Osteocyte (in vitro differentiated cells): ENCODE measurements around the gene GDAP2. TPM values are rescaled to one million over a fixed set of nuclear protein-coding genes. Genes with fewer than 3 reads are reported as not detected.

Experiments
- DNase-seq: peaks from one replicate; pipeline ENCODE4 v3.0.0; 2021; ENCODE audit warnings: mixed read lengths; ENCODE audit not compliant: unreplicated experiment; ENCODE audit errors: extremely low spot score
- H3K27ac Mint-ChIP-seq: one replicate; pipeline ENCODE4 v1.8.0; 2021; ENCODE audit warnings: mild to moderate bottlenecking, mixed read lengths; ENCODE audit not compliant: unreplicated experiment
- H3K27me3 Mint-ChIP-seq: one replicate; pipeline ENCODE4 v1.8.0; 2021; ENCODE audit warnings: mixed read lengths; ENCODE audit not compliant: unreplicated experiment
- H3K36me3 Mint-ChIP-seq: one replicate; pipeline ENCODE4 v1.8.0; 2021; ENCODE audit warnings: mixed read lengths; ENCODE audit not compliant: unreplicated experiment
- H3K4me1 Mint-ChIP-seq: one replicate; pipeline ENCODE4 v1.8.0; 2021; ENCODE audit warnings: mixed read lengths; ENCODE audit not compliant: unreplicated experiment
- H3K4me3 Mint-ChIP-seq: one replicate; pipeline ENCODE4 v1.8.0; 2021; ENCODE audit warnings: mild to moderate bottlenecking, moderate library complexity, mixed read lengths; ENCODE audit not compliant: unreplicated experiment
- H3K9me3 Mint-ChIP-seq: one replicate; pipeline ENCODE4 v1.8.0; 2021; ENCODE audit warnings: mixed read lengths; ENCODE audit not compliant: unreplicated experiment
- total RNA-seq: library from RNA; stranded (reverse); gene quantifications from 2 replicates; pipeline ENCODE4 v1.2.1, GENCODE V29; 2021
- TF ChIP-seq, protein P1 (sequence below): fragments of 200-600 bp; sonication (generic); IDR thresholded peaks from 2 replicates; pipeline ENCODE4 v1.5.0; 2021; ENCODE audit warnings: antibody characterized with exemption, mild to moderate bottlenecking, moderate library complexity

GDAP2 gene
- total RNA-seq, 1 donor from 2014 or later = 22.9 TPM

GRCh38 chr1:117820694-117821381 is 108.6 kb downstream of the GDAP2 start:
- H3K9me3 Mint-ChIP-seq = no peaks in the 10 kb centered on the region
- TF ChIP-seq, protein P1, sequence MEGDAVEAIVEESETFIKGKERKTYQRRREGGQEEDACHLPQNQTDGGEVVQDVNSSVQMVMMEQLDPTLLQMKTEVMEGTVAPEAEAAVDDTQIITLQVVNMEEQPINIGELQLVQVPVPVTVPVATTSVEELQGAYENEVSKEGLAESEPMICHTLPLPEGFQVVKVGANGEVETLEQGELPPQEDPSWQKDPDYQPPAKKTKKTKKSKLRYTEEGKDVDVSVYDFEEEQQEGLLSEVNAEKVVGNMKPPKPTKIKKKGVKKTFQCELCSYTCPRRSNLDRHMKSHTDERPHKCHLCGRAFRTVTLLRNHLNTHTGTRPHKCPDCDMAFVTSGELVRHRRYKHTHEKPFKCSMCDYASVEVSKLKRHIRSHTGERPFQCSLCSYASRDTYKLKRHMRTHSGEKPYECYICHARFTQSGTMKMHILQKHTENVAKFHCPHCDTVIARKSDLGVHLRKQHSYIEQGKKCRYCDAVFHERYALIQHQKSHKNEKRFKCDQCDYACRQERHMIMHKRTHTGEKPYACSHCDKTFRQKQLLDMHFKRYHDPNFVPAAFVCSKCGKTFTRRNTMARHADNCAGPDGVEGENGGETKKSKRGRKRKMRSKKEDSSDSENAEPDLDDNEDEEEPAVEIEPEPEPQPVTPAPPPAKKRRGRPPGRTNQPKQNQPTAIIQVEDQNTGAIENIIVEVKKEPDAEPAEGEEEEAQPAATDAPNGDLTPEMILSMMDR = no peak
- H3K27ac Mint-ChIP-seq = peak overlapping the region; percentile 87
- H3K36me3 Mint-ChIP-seq = no peaks in the 10 kb centered on the region
- no peak overlapping the region for H3K4me3 Mint-ChIP-seq
- no peak for DNase-seq
- H3K27me3 Mint-ChIP-seq = no peaks in the 10 kb centered on the region
- H3K4me1 Mint-ChIP-seq = peaks cover 34% of the 10 kb centered on the region

DNA sequence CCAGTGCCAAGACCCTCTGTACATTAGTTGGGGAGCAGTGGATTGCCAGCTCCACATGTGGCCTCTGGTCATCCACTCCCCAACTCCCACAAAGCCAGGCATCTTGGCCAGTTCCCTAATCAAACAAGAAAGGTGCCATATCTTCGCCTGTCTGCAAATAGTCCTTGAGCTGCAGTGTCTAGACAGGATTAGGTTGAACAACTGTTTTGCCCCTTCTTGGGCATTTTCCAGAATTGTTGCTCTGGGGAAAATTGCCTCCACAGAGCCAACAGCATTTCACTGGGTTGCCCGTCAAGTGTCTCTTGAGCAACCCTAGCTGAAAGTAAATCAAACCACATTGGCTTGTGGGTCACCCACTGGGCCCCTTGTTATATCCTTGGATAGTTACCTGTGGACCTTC is 109.3 kb downstream of the GDAP2 start:
- TF ChIP-seq, protein P1 = no peak
- Mint-ChIP-seq H3K4me1 (peaks cover 34% of the 10 kb centered on the region), H3K4me3 (no peak overlapping the region), H3K27me3 (no peaks in the 10 kb centered on the region), H3K36me3 (no peaks in the 10 kb centered on the region), H3K27ac (no peak overlapping the region), H3K9me3 (no peaks in the 10 kb centered on the region)
- DNase-seq = no peak

DNA sequence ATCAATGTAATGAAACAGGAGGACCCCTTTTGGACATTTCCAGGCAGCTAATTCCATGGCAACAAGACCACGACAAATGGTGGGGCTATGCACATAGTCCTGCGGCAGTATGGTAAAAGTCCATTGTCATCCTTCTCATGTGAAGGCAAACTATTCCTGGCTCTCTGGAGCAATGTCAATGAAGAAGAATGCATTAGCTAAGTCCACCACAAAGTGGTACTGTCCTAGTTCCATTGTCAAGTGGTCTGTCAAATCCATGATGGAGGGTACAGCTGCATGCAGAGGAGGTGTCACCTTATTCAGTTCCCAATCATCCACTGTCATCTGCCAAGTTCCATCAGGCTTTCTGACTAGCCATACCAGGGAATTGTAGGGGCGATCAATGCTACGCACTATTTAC is 110.1 kb downstream of the GDAP2 start:
- no peak for DNase-seq
- Mint-ChIP-seq H3K9me3 (no peaks in the 10 kb centered on the region), H3K4me1 (peaks cover 33% of the 10 kb centered on the region), H3K27ac (no peak overlapping the region), H3K36me3 (no peaks in the 10 kb centered on the region), H3K4me3 (no peak overlapping the region), H3K27me3 (no peaks in the 10 kb centered on the region)
- TF ChIP-seq, protein P1 = no peak

DNA sequence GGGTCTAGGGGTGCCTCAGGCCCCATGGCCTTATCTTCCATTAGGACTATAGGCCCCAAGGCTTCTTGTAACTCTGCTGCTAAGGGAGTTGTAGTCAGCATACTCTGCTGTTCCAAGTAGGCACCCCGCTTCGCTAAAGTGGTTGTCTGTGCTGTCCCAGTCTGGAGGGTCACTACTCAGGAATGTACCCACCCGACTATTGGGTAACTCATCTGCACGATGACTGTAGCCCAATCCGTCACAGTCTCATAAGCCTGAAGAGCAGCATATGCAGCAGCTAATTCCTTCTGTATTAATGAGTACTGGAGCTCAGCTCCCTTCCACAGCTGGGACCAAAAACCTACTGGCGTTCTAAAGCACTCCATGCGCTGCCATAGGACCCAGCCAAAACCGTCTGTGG is 111.0 kb downstream of the GDAP2 start:
- no peak overlapping the region for H3K27ac Mint-ChIP-seq
- peaks cover 33% of the 10 kb centered on the region for H3K4me1 Mint-ChIP-seq
- H3K27me3 Mint-ChIP-seq = no peaks in the 10 kb centered on the region
- TF ChIP-seq, protein P1 = no peak
- H3K4me3 Mint-ChIP-seq = no peak overlapping the region
- H3K9me3 Mint-ChIP-seq = no peaks in the 10 kb centered on the region
- no peak for DNase-seq
- no peaks in the 10 kb centered on the region for H3K36me3 Mint-ChIP-seq

DNA sequence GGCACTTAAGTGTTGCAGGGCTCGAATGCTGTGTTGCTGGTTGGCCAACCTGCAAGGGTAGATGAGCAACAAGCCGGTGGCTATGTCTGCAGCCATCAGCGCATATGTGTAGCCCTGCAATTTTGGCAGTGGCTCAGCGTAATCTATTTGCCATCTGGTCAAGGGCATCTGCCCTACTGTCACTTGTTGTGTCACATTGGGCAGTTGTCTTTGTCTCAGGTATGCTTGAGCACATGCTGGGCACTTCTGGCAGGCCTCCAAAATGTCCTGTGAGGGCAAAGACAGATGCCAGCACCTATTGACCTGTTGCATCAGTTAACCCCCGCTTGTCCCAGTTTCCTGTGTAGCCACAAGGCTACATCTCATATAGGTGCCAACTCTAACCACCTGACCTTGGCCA is 111.8 kb downstream of the GDAP2 start:
- no peaks in the 10 kb centered on the region for H3K9me3 Mint-ChIP-seq
- H3K4me3 Mint-ChIP-seq = no peak overlapping the region
- no peaks in the 10 kb centered on the region for H3K36me3 Mint-ChIP-seq
- no peak overlapping the region for H3K27ac Mint-ChIP-seq
- no peak for DNase-seq
- no peaks in the 10 kb centered on the region for H3K27me3 Mint-ChIP-seq
- peaks cover 37% of the 10 kb centered on the region for H3K4me1 Mint-ChIP-seq
- TF ChIP-seq, protein P1 = no peak
